ENCODE measurements around the gene NINL. TPM values are rescaled to one million over a fixed set of nuclear protein-coding genes. Genes with fewer than 3 reads are reported as not detected.

Gene NINL
- total RNA-seq, 4 donors from 2014 or later, result 2.5 to 11.6 (median 4.7) TPM

GRCh38 chr20:25539742-25540672 is 45.3 kb downstream of the NINL start:
- no peak for DNase-seq
- Histone ChIP-seq H3K27ac (peak overlapping the region in 3 of 4 donors; percentile 51 to 71 (median 52)), H3K36me3 (no peaks in the 10 kb centered on the region), H3K4me1 (peaks cover 0 to 59% (median 24%) of the 10 kb centered on the region in 3 donors), H3K9me3 (no peaks in the 10 kb centered on the region), H3K4me3 (peak overlapping the region in 3 of 4 donors; percentile 35 to 58 (median 39)), H3K27me3 (no peaks in the 10 kb centered on the region)
- TF ChIP-seq POLR2A (IDR thresholded peaks at IDR 0.05) (no peak), CTCF (IDR thresholded peaks at IDR 0.05) (peak in 5 of 6 experiments; percentile 33 to 66 (median 47))
- intact Hi-C loops (cut with DNase I), result no loop called here
- 26 to 33% methylated on average over 14 of the region's 19 CpGs for WGBS, 2 donors

DNA sequence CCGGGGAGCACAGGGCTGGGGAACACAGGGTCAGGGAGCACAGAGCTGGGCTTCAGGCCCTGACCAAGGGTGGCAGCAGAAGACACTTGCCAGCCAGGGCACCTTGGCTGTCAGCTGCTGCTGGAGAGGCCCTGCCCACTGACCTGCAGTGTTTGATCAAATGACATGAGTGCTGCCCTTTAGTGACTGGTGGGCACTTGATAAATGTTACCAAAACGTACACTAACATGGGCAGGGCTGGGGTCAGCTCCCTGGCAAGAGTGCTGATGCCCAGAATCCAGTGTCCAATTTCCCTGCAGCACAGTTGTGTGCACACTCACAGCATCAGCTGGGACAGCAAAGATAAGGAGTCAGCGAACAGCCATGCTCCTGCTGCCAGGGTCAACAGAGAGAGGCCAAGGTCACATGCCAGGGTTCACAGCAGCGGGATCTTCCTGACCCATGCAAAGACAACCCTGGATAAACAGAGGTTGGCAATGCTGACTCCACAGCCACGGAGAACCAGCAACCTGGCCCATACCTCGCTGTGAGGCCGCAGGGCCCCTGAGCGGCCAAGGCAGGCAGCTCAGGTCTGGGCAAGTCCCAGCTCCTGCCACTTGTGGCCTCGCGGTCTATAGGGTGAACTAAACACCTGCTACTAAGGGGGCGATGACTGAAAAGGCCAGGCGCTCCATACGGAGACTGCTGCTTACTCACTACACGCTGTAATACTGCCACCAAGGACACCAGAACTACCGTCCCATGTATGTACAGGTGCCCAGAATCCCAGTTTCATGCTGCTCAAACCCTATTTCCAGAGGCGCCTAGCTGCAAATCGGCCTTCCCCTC is 46.3 kb downstream of the NINL start:
- H3K4me3 ChIP-seq, result peak overlapping the region in 3 of 4 donors; percentile 35 to 58 (median 39)
- no peaks in the 10 kb centered on the region for H3K9me3 ChIP-seq
- TF ChIP-seq CTCF (IDR thresholded peaks at IDR 0.05) (no peak), POLR2A (IDR thresholded peaks at IDR 0.05) (no peak)

DNA sequence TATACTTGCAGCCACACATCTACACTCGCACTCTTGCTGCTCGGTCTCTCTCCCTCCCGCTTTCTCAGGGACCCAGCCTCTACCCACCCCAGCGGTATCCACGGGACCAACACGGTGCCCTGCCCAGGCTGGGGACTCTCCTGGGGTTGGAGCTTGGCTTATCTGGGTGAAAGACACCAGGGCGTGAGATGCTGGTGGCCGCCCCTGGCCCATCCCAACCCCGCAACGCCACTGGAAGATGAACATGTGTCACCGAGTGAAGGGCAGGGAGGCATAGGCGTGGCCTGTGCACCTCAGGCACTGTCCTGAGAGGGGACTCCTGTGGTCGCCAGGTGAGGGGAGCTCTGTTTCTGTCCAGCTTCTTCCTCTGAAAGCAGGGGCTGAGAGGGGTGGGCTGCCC is 47.4 kb downstream of the NINL start:
- H3K4me3 ChIP-seq, result no peak overlapping the region
- H3K27ac ChIP-seq, result no peak overlapping the region
- WGBS, 2 donors, result 100% methylated on average over 3 of the region's 13 CpGs; no CpG with 5 or more reads in 1 of the 2 donors
- no peaks in the 10 kb centered on the region for H3K9me3 ChIP-seq
- DNase-seq, result no peak
- TF ChIP-seq POLR2A (IDR thresholded peaks at IDR 0.05) (no peak), CTCF (IDR thresholded peaks at IDR 0.05) (no peak)
- intact Hi-C loops (cut with DNase I), result no loop called here
- peaks cover 0 to 57% (median 22%) of the 10 kb centered on the region in 3 donors for H3K4me1 ChIP-seq
- H3K36me3 ChIP-seq, result no peaks in the 10 kb centered on the region
- H3K27me3 ChIP-seq, result no peaks in the 10 kb centered on the region

More for the DNA sequence above, 46.3 kb downstream of the NINL start:
- Histone ChIP-seq H3K36me3 (no peaks in the 10 kb centered on the region), H3K27me3 (no peaks in the 10 kb centered on the region), H3K4me1 (peaks cover 0 to 52% (median 24%) of the 10 kb centered on the region in 3 donors), H3K27ac (peak overlapping the region in 3 of 4 donors; percentile 49 to 71 (median 52))
- WGBS, 2 donors, result 60 to 66% methylated on average over 6 to 16 of the region's 17 CpGs
- no peak for DNase-seq
- intact Hi-C loops (cut with DNase I), result no loop called here

DNA sequence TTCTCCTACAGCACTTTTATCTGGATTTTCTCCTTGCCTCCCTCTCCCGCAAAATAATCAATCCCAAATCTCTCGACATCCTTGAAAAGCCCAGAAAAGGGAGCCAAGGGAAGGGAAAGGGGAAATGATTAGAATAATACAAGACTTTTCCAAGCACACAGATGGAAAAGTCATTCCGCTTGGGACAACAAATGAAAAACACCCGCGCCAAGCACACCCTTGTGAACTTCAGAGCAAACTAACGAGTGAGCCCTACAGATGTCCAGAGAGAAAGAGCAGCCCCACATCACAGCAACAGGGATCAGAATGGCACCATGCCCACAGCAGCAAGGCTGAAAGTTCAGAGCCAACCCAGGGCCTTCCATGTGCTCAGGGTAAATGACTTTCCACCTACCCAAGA is 49.6 kb downstream of the NINL start:
- WGBS, 2 donors, result 77 to 87% methylated on average over 3 to 6 of the region's 6 CpGs
- no peaks in the 10 kb centered on the region for H3K27me3 ChIP-seq
- no peaks in the 10 kb centered on the region for H3K9me3 ChIP-seq
- DNase-seq, result no peak
- intact Hi-C loops (cut with DNase I), result no loop called here
- H3K4me3 ChIP-seq, result no peak overlapping the region
- H3K4me1 ChIP-seq, result peaks cover 0 to 53% (median 17%) of the 10 kb centered on the region in 3 donors
- no peak for TF ChIP-seq POLR2A (IDR thresholded peaks at IDR 0.05)
- no peak for TF ChIP-seq CTCF (IDR thresholded peaks at IDR 0.05)
- no peak overlapping the region for H3K27ac ChIP-seq
- no peaks in the 10 kb centered on the region for H3K36me3 ChIP-seq
